Right lobe of liver (tissue), 6 donors: ENCODE data around the gene NOL8. TPM values are rescaled to one million over a fixed set of nuclear protein-coding genes. Genes with fewer than 3 reads are reported as not detected.

Source experiments
- ATAC-seq, 4 donors: fragments of 200-7000 bp; cut with Tn5 transposase; one replicate each; pipeline ENCODE4 v1.9.1; 2020; ENCODE audit warnings: mild to moderate bottlenecking in 4 of 4, moderate library complexity in 4 of 4
- DNase-seq, 3 donors: peaks; one replicate each; pipeline ENCODE4 v3.0.0-alpha.2; 2020
- H3K27ac ChIP-seq, 3 donors: fragments of 200-600 bp; one replicate each; pipeline ENCODE4 v1.8.0; 2022
- H3K27me3 ChIP-seq, 2 donors: fragments of 200-600 bp; one replicate each; pipeline ENCODE4 v1.8.0; 2022
- H3K36me3 ChIP-seq, 4 donors: fragments of 200-600 bp; sonication (generic) in 1 of 4; one replicate each; pipeline versions ENCODE4 v1.5.1 to v1.8.0; 2017 to 2022; ENCODE audit warnings: control low read depth in 1 of 4
- H3K4me1 ChIP-seq, 4 donors: fragments of 200-600 bp; sonication (generic) in 1 of 4; one replicate each; pipeline versions ENCODE4 v1.5.1 to v1.8.0; 2017 to 2022; ENCODE audit warnings: control low read depth in 1 of 4
- H3K4me3 ChIP-seq, 3 donors: fragments of 200-600 bp; one replicate each; pipeline ENCODE4 v1.8.0; 2022
- H3K9me3 ChIP-seq, 4 donors: fragments of 200-600 bp; sonication (generic) in 1 of 4; one replicate each; pipeline versions ENCODE4 v1.5.1 to v1.8.0; 2017 to 2022; ENCODE audit warnings: control low read depth in 1 of 4
- CTCF ChIP-seq, 4 donors: fragments of 200-600 bp in 3 of 4; fragments of 450-650 bp in 1 of 4; IDR thresholded peaks; one replicate each; pipeline versions ENCODE4 v1.5.1 to v1.8.0; 2016 to 2022; ENCODE audit warnings: antibody characterized with exemption in 4 of 4, mild to moderate bottlenecking in 2 of 4
- POLR2A ChIP-seq: fragments of 450-650 bp; IDR thresholded peaks from one replicate; pipeline ENCODE4 v1.6.1; 2017; ENCODE audit warnings: antibody characterized with exemption, mild to moderate bottlenecking
- WGBS: methylation state at CpG from one replicate; pipeline ENCODE4 v1.1.6; 2018; ENCODE audit warnings: low coverage, low lambda C conversion rate; ENCODE audit not compliant: insufficient coverage; ENCODE audit errors: missing lambda C conversion rate; 5-methylcytosine and 5-hydroxymethylcytosine counted together
- intact Hi-C, 2 donors: fragments of 100-400 bp; cut with DNase I; formaldehyde crosslinking; loops; one replicate each; pipeline versions ENCODE4 v1.11.2 to v1.14.1; 2022
- microRNA-seq, 2 donors: library from miRNA; unstranded; fragments of <30 nt; microRNA quantifications; one replicate each; pipeline ENCODE4, GENCODE V29; 2019 to 2020
- small RNA-seq, 2 experiments: library from RNA; depleted of rRNA; stranded (forward); fragments of <200 nt; gene quantifications; one replicate each; pipeline ENCODE3, GENCODE V24; 2016
- total RNA-seq, 6 experiments: library from RNA; depleted of rRNA in 2 of 6; stranded (reverse); fragments of >200 nt in 2 of 6; fragmentation: NEBNext Ultra II Directional in 3 of 6; extraction: Animal tissue kit (Norgen Biotek cat#: 25700) in 3 of 6; gene quantifications; one replicate each; pipeline versions ENCODE4 v1.1.0 to v1.2.4, GENCODE V29; 2016 to 2023
- donor health status: DM: no; HTN: yes; CAD: no.
- donor health status: DM: no; HTN: no; CAD: no.
- donor health status: DM: no; HTN: no; CAD: no.
- donor health status: DM: no; HTN: yes; CAD: no.
- donor health status: DM: no; HTN: yes; CAD: no.

NOL8 gene
- total RNA-seq, 6 experiments from 2014 or later: 8.9 to 25.9 (median 15.9) TPM

GRCh38 chr9:92254381-92255337 is 70.5 kb downstream of the NOL8 start:
- intact Hi-C loops: no loop called here
- ATAC-seq (no peak), DNase-seq (no peak)
- Histone ChIP-seq H3K9me3 (no peaks in the 10 kb centered on the region), H3K4me1 (no peaks in the 10 kb centered on the region), H3K36me3 (peaks cover 9 to 93% (median 56%) of the 10 kb centered on the region in 4 donors), H3K27ac (no peak overlapping the region), H3K4me3 (no peak overlapping the region), H3K27me3 (no peaks in the 10 kb centered on the region)
- no peak for TF ChIP-seq POLR2A
- TF ChIP-seq CTCF (IDR thresholded peaks at IDR 0.05): no peak
- WGBS: 90% methylated on average over 9 of the region's 19 CpGs

- Histone ChIP-seq H3K9me3 (no peaks in the 10 kb centered on the region), H3K4me3 (no peak overlapping the region), H3K27ac (no peak overlapping the region), H3K4me1 (no peaks in the 10 kb centered on the region), H3K27me3 (no peaks in the 10 kb centered on the region), H3K36me3 (peaks cover 6 to 93% (median 51%) of the 10 kb centered on the region in 4 donors)
- WGBS: 63% methylated on average over 4 of the region's 4 CpGs
- ATAC-seq (no peak), DNase-seq (no peak)
- intact Hi-C loops: no loop called here
- no peak for TF ChIP-seq POLR2A
Observed at GRCh38 chr9:92253656-92254055, 71.5 kb downstream of the NOL8 start.

- no peak for DNase-seq
- peaks cover 0 to 29% (median 5%) of the 10 kb centered on the region in 4 donors for H3K4me1 ChIP-seq
- intact Hi-C loops: no loop called here
- 48% methylated on average over 3 of the region's 3 CpGs for WGBS
- H3K27me3 ChIP-seq: no peaks in the 10 kb centered on the region
- no peak for TF ChIP-seq POLR2A
- TF ChIP-seq CTCF (IDR thresholded peaks at IDR 0.05): no peak
- peak; percentile 87 to 96 (median 93) for ATAC-seq
- no peaks in the 10 kb centered on the region for H3K9me3 ChIP-seq
- peaks cover 6 to 88% (median 38%) of the 10 kb centered on the region in 4 donors for H3K36me3 ChIP-seq
- no peak overlapping the region for H3K4me3 ChIP-seq
- H3K27ac ChIP-seq: peak overlapping the region in 1 of 3 donors; percentile 28
Observed at GRCh38 chr9:92247981-92248380, 77.2 kb downstream of the NOL8 start.

Small RNA genes lying within 50 kb of the gene (microRNA-seq; reads per million reads assigned to microRNA genes)
- gene MIR3651: 0.58 to 1.3 reads per million in 2 donors

Small RNA genes lying within 50 kb of the gene (small RNA-seq; reads per million reads assigned to genes)
- gene MIR3651 (0 reads per million in 2 experiments), gene SNORA84 (1.0 to 3.1 reads per million in 2 experiments)

Other genes with a start within 250 kb of the NOL8 start
- gene SPTLC1, start 209.9 kb downstream of the NOL8 start, total RNA-seq: 10 to 100 TPM; 12.4 to 25.3 (median 19.3) TPM
- 10 to 100 TPM; 31.8 to 64.9 (median 40.6) TPM for gene IARS1, start 31.7 kb downstream of the NOL8 start, total RNA-seq
- 1 to 10 TPM; 1.0 to 3.7 (median 1.5) TPM for gene CENPP, start 603 bp upstream of the NOL8 start, total RNA-seq
- gene OGN, start 79.2 kb upstream of the NOL8 start, total RNA-seq: 1 to 10 TPM in 1 of 6 experiments, under 1 TPM in 4, not detected in 1; 0.31 to 1.6 (median 0.43) TPM
- gene OMD, start 99.1 kb upstream of the NOL8 start, total RNA-seq: 1 to 10 TPM in 2 of 6 experiments, under 1 TPM in 3, not detected in 1; 0.11 to 2.0 (median 0.56) TPM
- 10 to 100 TPM in 3 of 6 experiments, 1 to 10 TPM in 3; 3.8 to 13.3 (median 10.4) TPM for gene ASPN, start 157.2 kb upstream of the NOL8 start, total RNA-seq
- gene ECM2, start 210.6 kb upstream of the NOL8 start, total RNA-seq: 10 to 100 TPM; 19.0 to 27.1 (median 22.4) TPM